Measurements from ENCODE around the gene TEP1.

Gene TEP1

DNA sequence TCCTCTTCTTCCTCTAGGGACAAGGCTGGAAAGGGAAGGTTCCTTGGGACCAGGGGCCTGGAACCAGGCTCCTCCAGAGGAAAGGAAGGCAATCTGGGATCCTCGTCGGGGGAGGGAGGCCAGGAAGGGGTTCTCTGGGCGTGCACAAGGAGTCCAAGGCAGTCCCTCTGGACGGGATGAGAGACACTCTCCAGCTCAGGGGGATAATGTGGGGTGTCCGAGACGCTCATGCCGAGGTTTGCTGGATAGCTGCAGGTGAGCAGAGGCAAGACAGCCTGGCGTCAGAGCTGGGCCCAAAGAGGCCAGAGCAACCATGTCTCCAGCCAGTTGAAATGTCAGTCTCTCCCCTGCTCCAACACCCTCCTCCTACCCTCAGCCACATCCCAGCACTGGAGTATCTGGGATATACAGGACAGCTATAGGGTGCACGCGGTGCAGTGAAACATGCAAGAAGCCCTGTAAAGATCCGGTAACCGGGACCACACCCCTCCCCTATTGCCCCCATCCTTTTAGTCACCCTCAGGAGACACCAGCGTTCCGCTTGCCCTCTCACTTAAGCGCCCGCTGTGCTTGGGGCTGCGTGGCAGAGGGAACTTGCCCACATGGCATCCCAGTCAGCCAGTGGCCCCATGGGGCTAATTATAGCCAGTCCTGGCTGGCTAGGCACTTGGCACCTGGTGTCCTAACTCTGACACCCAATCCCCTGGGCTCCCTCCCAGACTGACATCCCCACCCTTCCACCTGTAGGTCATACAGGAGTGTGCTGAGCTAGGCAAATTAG lies 22.5 kb upstream of the TEP1 start, which contains the start of gene KLHL33:
Gene KLHL33 (minus strand): TSS at position 585 of the 781 bp plus-strand sequence. CDS start 355 bp downstream, at position 230.
- DNase-seq, result no peak
- intact Hi-C loops (cut with DNase I), result no loop called here

DNA sequence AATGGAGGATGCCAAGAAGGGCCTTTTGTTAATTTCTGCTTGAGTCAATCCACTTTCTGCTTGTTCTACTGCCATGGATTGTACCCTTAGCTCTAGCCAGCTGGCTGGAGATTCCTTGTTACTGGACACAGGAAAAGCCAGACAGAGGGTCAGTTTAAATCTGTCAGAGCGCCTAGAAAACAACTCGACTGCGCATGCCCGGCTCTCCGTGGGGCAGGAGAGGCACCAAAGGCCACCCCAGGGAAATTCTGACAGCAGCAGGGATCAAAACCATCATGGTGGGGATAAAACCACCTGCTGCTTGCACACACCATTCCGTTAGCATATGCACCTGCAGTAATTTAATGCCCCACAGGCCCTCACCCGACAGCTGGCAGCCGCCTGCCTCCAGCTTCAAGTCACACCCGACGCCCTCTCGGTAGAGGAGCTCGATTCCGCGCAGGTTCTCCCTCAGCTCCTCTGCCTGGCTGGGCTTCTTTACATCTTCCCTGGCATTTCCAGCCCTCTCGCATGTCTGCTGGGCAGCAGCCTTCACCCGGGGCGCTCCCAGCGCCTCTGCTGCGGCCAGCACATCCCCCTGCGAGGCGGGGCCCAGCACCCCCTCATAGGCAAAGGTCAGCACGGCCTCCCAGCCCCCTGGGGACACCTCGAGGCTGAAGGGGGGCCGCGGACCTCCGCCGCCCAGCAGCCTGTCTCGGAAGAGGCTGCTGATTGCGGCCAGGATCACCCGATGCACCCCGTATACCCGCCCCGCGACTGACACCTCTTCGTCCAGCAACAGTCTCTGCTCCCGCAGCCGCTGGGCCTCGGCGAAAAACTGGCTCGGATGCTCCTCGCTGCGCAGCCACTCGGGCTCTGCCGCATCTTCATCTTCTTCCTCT lies 21.6 kb upstream of the TEP1 start:
- peak; percentile 40 to 90 (median 78) for DNase-seq
- intact Hi-C loops (cut with DNase I), result no loop called here

- peak in 37 of 42 donors; percentile 15 to 73 (median 49) for DNase-seq
- intact Hi-C loops (cut with DNase I), result no loop called here
These were observed 16.7 kb upstream of the TEP1 start for GRCh38 chr14:20429801-20430669.

DNA sequence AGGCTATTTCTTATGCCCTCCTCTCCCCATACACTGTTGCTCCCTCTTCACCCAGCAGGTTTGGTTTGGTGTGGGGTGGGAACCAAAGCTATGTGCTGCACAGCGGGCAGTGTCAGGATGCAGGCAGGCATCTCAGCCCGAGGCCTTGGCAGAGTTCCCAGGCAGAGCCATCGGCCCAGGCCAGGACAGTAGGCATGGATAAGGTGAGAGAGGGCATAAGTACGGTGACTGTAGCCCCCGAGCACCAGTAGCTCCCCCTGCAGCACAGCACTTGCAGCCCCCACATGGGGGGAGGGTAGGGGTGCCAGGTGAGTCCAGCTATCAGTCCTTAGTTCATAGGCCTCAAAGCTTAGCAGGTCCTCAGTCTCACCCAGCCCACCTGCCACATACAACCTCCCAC lies 15.5 kb upstream of the TEP1 start:
- DNase-seq, result peak in 1 of 42 donors; percentile 37
- intact Hi-C loops (cut with DNase I), result no loop called here

GRCh38 chr14:20428010-20428365 lies 14.7 kb upstream of the TEP1 start:
- intact Hi-C loops (cut with DNase I), result no loop called here
- DNase-seq, result no peak

DNA sequence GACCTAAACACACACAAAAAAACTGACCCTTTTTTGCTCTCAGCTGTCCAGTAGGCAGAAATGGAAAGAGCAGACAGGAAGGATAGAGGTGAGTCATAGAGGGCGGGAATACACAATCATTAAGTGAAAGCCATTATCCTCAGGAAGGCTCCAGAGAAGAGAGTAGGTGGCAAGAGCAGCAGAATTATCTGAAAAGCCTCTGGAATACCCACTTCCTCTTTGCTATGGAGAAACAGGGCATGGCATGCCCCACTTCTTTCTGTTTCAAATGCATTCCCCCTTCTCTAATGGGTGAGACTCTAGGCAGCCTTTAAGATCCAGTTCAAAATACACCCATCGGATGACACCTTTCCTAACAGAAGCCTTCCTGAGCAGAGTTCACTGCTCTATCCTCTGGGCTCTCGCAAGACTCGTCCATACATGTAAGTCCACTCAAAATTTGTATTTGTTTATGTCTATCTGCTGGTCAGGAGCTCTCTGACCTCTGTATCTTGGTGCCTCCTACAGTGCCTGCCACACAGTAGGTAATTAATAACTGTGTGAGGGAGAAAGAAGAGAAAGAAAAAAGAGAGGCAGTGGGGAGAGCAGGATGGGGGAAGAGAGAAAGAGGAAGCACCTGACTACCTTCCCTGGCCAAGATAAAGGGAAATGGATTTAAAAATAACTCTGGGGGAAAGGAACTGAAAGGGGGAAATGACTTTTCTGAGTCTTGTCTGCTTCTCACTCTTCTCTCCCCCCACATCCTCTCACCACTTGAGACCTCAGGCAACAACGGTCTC lies 14.1 kb upstream of the TEP1 start:
- DNase-seq, result no peak

GRCh38 chr14:20424851-20425250 lies 11.6 kb upstream of the TEP1 start:
- DNase-seq, result no peak
- intact Hi-C loops (cut with DNase I), result no loop called here

More for the DNA sequence above, 14.1 kb upstream of the TEP1 start:
- intact Hi-C loops (cut with DNase I), result no loop called here

- intact Hi-C loops (cut with DNase I), result no loop called here
- no peak for DNase-seq
These were observed 9.6 kb upstream of the TEP1 start for GRCh38 chr14:20422886-20423285.

DNA sequence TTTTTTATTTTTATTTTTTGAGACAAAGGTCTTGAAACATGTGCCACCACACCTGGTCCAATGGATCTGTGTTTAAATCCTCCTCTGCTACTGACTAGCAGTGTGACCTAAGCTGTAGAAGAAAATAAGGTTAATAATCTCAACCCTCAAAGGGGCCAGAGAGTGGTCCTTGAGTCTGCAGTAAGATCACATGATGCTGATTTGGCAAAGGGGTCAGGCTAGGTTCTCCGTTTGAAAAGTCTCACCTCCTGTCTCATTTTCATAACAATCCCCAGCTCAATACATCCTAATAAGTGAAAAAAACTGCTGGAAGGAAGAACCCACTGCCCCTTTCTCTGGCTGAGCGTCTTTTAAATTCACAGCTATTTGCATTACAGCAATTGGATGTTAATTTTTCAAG lies 8.0 kb upstream of the TEP1 start:
- intact Hi-C loops (cut with DNase I), result no loop called here
- no peak for DNase-seq

DNA sequence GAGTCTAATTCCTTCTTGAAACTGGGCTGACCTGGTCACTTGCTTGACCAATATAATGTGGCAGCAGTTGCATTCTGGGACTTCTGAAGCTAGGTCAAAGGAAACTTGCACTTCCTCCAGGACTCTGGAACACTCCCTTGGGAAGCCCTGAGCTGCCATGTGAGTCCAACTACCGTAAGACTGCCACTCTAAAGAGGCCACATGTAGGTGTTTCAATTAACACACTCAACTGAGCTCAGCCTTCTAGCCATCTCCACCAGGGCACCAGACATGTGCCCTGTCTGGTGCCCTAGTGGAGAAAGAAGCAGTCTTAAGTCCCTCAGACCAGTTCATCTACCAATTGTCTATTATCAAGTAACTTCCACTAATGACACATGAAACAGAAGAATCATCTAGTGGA lies 6.1 kb upstream of the TEP1 start:
- intact Hi-C loops (cut with DNase I), result no loop called here
- DNase-seq, result no peak

DNA sequence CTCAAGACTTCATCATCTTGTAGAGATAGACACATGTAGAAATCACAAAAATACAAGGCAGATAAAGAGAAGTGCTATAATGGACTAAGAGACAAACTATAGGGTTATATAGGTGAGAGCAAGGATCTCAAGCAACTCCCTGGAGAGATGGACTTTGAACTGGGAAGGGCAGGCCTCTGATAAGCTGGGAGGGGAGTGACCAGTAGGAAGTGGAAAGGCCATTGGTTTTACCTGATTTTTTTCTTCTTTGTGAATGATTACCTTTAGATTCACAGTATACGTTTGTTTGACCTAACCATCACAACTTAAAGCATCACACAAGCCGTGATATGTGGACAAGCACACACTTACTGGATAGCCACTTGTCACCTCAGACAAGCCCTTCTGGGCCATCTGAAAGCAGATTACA lies 5.2 kb upstream of the TEP1 start:
- intact Hi-C loops (cut with DNase I), result no loop called here
- DNase-seq, result no peak

DNA sequence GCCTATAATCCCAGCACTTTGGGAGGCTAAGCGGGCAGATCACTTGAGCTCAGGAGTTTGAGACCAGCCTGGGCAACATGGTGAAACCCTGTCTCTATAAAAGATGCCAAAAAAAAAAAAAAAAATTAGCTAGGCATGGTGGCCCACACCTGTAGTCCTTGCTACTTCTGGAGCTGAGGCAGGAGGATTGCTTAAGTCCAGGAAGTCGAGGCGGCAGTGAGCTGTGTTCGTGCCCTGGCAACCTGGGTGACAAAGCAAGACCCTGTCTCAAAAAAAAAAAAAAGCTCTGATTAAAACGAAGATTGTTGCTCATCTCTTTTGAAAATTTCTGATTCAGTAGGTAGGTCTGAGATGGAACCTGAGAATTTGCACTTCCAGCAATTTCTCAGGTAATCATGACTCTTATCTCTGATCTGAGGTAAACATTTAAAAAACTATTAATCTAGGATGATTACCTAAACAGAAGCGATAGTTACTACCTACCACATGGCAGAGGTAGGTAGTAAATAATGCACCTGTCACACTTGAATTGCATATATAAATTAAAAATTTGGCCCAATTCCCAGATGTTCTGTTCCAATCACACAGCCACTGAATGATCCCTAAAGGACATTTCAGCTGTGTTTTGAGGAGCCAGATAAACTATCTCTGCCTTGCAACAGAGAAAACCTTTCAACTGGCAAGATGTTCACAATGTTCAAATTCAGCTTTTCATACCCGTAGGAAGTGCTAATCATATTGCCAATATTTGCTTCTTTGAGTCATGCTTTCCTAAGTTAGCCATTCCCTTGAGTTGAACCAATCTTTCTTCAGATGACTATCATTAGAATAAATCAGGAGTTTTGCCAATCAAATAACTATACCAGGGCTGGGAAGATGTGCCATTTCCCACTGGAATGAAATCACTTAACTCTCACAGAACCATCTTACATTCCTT lies 4.2 kb upstream of the TEP1 start:
- intact Hi-C loops (cut with DNase I), result no loop called here
- no peak for DNase-seq

DNA sequence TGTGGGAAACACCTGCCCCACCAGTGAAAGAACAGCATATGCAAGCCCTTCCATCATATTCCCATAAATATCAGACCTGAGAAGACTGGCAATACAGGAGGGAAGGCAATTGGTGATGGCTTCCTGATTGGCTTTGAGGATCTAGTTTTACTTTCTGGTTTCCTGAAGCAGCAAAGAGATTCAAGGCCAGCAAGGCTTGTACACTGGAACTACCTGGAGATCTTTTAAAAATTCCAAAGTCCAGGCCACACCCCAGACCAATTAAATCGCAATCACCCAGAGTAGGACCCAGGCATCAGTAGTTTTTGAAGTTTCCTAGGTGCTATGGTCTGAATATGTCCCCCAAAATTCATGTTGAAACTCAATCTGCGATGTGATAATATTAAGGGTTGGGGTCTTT lies 2.9 kb upstream of the TEP1 start:
- DNase-seq, result no peak
- intact Hi-C loops (cut with DNase I), result no loop called here

GRCh38 chr14:20415782-20416206 lies 2.5 kb upstream of the TEP1 start:
- peak in 12 of 42 donors; percentile 25 to 67 (median 34) for DNase-seq
- intact Hi-C loops (cut with DNase I), result no loop called here

GRCh38 chr14:20413744-20414082 lies 412 bp upstream of the TEP1 start:
- intact Hi-C loops (cut with DNase I), result loop anchor here (2.0 kb wide), 1 partner anchor 41 kb away; the partner anchor contains the start of genes APEX1 and OSGEP
- DNase-seq, result peak in 5 of 42 donors; percentile 15 to 30 (median 23)

DNA sequence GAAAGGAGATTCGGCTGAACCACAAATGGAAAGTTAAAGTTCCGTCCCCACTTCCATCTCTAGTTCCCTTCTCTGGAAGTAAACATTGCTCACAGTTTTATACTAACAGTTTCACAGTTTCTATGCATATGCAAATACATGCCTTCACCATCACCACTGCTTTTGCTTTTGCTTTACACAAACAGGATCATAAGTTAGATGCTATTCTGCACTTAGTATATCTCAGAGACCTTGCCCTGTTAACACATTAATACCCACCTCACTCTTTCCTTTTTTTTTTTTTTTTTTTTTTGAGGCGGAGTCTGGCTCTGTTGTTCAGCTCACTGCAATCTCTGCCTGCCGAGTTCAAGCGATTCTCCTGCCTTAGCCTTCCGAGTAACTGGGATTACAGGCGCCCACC lies 890 bp downstream of the TEP1 start:
- intact Hi-C loops (cut with DNase I), result loop anchor here (2.0 kb wide), 1 partner anchor 42 kb away; the partner anchor contains the start of genes APEX1 and OSGEP
- DNase-seq, result no peak

GRCh38 chr14:20409226-20409625 lies 4.1 kb downstream of the TEP1 start:
- intact Hi-C loops (cut with DNase I), result no loop called here
- DNase-seq, result no peak
